GM12878 (cell line): ENCODE measurements around the gene RAB3IL1. TPM values are rescaled to one million over a fixed set of nuclear protein-coding genes. Genes with fewer than 3 reads are reported as not detected.

Experiments
- ATAC-seq: fragments of 200-7000 bp; cut with Tn5 transposase; 3 replicates; pipeline ENCODE4 v1.9.1; 2020; ENCODE audit warnings: mild to moderate bottlenecking, moderate library complexity
- BruUV-seq: library from RNA; stranded (reverse); fragments of 400-500 nt; replicated peaks from 2 replicates; lab custom pipeline; 2021; lab: Mats Ljungman, UMichigan
- CTCF ChIA-PET: fragments of 300-600 bp; sonication (Branson Sonifier 250); formaldehyde crosslinking; extraction: SDS; loops from one replicate; lab custom pipeline; 2021; ENCODE audit warnings: inconsistent platforms; lab: Yijun Ruan, JAX
- POLR2A ChIA-PET: fragments of 350-600 bp; formaldehyde crosslinking; extraction: SDS; loops from one replicate; lab custom pipeline; 2021; ENCODE audit warnings: inconsistent platforms; lab: Charles Lee
- RAD21 ChIA-PET: fragments of 300-600 bp; sonication (Branson Sonifier 250); formaldehyde crosslinking; loops from one replicate; lab custom pipeline; 2023; ENCODE audit warnings: antibody characterized with exemption; ENCODE audit not compliant: unreplicated experiment; lab: Charles Lee
- SMC1A ChIA-PET: fragments of 300-600 bp; sonication (Branson Sonifier 250); formaldehyde crosslinking; loops from one replicate; lab custom pipeline; 2023; ENCODE audit not compliant: unreplicated experiment, uncharacterized antibody; lab: Charles Lee
- DNase-seq: peaks from one replicate; pipeline ENCODE4 v3.0.0-alpha.2; 2011; ENCODE audit warnings: low read depth, low spot score
- FAIRE-seq: peaks from 3 replicates; lab custom pipeline; 2011; peaks lifted over from hg19 to GRCh38; lab: Jason Lieb, UNC
- H2AFZ ChIP-seq: 2 replicates; pipeline ENCODE4 v1.6.0; 2011; ENCODE audit warnings: low read depth, low read length, control low read depth; ENCODE audit not compliant: control insufficient read depth
- H3K27ac ChIP-seq: 2 replicates; pipeline ENCODE4 v1.5.1; 2011; ENCODE audit warnings: control low read depth; ENCODE audit not compliant: control insufficient read depth, insufficient read depth
- H3K27me3 ChIP-seq, 2 experiments: replicated peaks in 1 of 2; 2 replicates each; pipeline versions ENCODE4 v1.6.0 to v1.6.1; 2011; ENCODE audit warnings: low read length in 1 of 2; ENCODE audit not compliant: control insufficient read depth in 2 of 2, insufficient read depth in 2 of 2
- H3K36me3 ChIP-seq, 2 experiments: 2 replicates each; pipeline ENCODE4 v1.5.1; 2011; ENCODE audit warnings: low read length in 1 of 2; ENCODE audit not compliant: control insufficient read depth in 2 of 2, insufficient read depth in 2 of 2
- H3K4me1 ChIP-seq: 2 replicates; pipeline ENCODE4 v1.6.1; 2011; ENCODE audit warnings: mild to moderate bottlenecking, low read length, moderate library complexity, mixed read lengths; ENCODE audit not compliant: control insufficient read depth, insufficient read depth
- H3K4me2 ChIP-seq: 2 replicates; pipeline ENCODE4 v1.6.0; 2011; ENCODE audit warnings: control low read depth; ENCODE audit not compliant: control insufficient read depth, insufficient read depth
- H3K4me3 ChIP-seq: fragments of 200-600 bp; sonication (generic); 2 replicates; pipeline ENCODE4 v1.5.1; 2016
- H3K79me2 ChIP-seq: 2 replicates; pipeline ENCODE4 v1.6.0; 2011; ENCODE audit warnings: low read length; ENCODE audit not compliant: control insufficient read depth, insufficient read depth
- H3K9ac ChIP-seq: 2 replicates; pipeline ENCODE4 v1.8.0; 2011; ENCODE audit warnings: low read length, control low read depth, mixed read lengths; ENCODE audit not compliant: control insufficient read depth, insufficient read depth
- H3K9me3 ChIP-seq: replicated peaks from 3 replicates; pipeline ENCODE4 v1.5.1; 2011; ENCODE audit warnings: mild to moderate bottlenecking, low read length; ENCODE audit not compliant: control insufficient read depth, insufficient read depth
- H4K20me1 ChIP-seq: 2 replicates; pipeline ENCODE4 v1.6.0; 2011; ENCODE audit not compliant: control insufficient read depth, insufficient read depth
- CBFB ChIP-seq: IDR thresholded peaks from 2 replicates; pipeline ENCODE4 v1.6.1; 2016; ENCODE audit warnings: antibody characterized with exemption, low read depth
- EED ChIP-seq: sonication (generic); IDR thresholded peaks from 2 replicates; pipeline ENCODE4 v1.6.1; 2016; ENCODE audit warnings: antibody characterized with exemption, low read depth
- EGR1 ChIP-seq, 2 experiments: IDR thresholded peaks; 1 replicate in 1 of 2; 2 replicates in 1 of 2; pipeline ENCODE4 v1.6.1; 2011 to 2012; ENCODE audit warnings: low read depth in 2 of 2, low read length in 2 of 2, borderline replicate concordance in 1 of 2, mild to moderate bottlenecking in 1 of 2, moderate library complexity in 1 of 2
- EZH2 ChIP-seq: IDR thresholded peaks from 2 replicates; pipeline ENCODE4 v1.6.1; 2012; ENCODE audit warnings: low read depth, mild to moderate bottlenecking, control low read depth, inconsistent platforms, low read length, borderline replicate concordance; ENCODE audit not compliant: control insufficient read depth
- MTA2 ChIP-seq: fragments of 450-650 bp; IDR thresholded peaks from 2 replicates; pipeline ENCODE4 v1.6.1; 2016; ENCODE audit warnings: low read depth, mild to moderate bottlenecking, moderate library complexity
- NR2C1 ChIP-seq: fragments of 450-650 bp; IDR thresholded peaks from 2 replicates; pipeline ENCODE4 v1.6.1; 2017; ENCODE audit warnings: antibody characterized with exemption, mild to moderate bottlenecking, moderate library complexity
- RB1 ChIP-seq: fragments of 450-650 bp; formaldehyde crosslinking; IDR thresholded peaks from 2 replicates; pipeline ENCODE4 v1.6.1; 2017; ENCODE audit warnings: mild to moderate bottlenecking, borderline replicate concordance
- SIX5 ChIP-seq: IDR thresholded peaks from 2 replicates; pipeline ENCODE4 v1.6.1; 2011; ENCODE audit warnings: mild to moderate bottlenecking, low read depth, low read length, moderate library complexity; ENCODE audit not compliant: severe bottlenecking
- SMAD5 ChIP-seq: IDR thresholded peaks from 2 replicates; pipeline ENCODE4 v1.6.1; 2016; ENCODE audit warnings: antibody characterized with exemption, low read depth
- SRF ChIP-seq, 2 experiments: IDR thresholded peaks; 2 replicates each; pipeline ENCODE4 v1.6.1; 2011; ENCODE audit warnings: low read depth in 2 of 2, low read length in 2 of 2, mild to moderate bottlenecking in 1 of 2, moderate library complexity in 1 of 2
- ZNF207 ChIP-seq: fragments of 450-650 bp; IDR thresholded peaks from 2 replicates; pipeline ENCODE4 v1.6.1; 2014; ENCODE audit warnings: antibody characterized with exemption, mild to moderate bottlenecking, borderline replicate concordance
- ZNF217 ChIP-seq: fragments of 450-650 bp; IDR thresholded peaks from 2 replicates; pipeline ENCODE4 v1.6.1; 2017; ENCODE audit warnings: antibody characterized with exemption, mild to moderate bottlenecking
- ZNF274 ChIP-seq: IDR thresholded peaks from one replicate; pipeline ENCODE4 v1.8.0; 2011; ENCODE audit not compliant: insufficient read length, insufficient read depth
- WGBS: methylation state at CpG from one replicate; pipeline ENCODE4 v1.1.6; 2016; ENCODE audit warnings: low lambda C conversion rate; ENCODE audit not compliant: insufficient replicate concordance, insufficient coverage; ENCODE audit errors: missing lambda C conversion rate; 5-methylcytosine and 5-hydroxymethylcytosine counted together
- in situ Hi-C: fragments of 300-500 bp; cut with MboI; formaldehyde crosslinking; loops from 9 replicates; pipeline ENCODE4 v1.14.3; 2018; ENCODE audit warnings: mixed read lengths
- intact Hi-C: fragments of 100-400 bp; cut with micrococcal nuclease; formaldehyde crosslinking; loops from one replicate; pipeline ENCODE4 v1.14.2; 2022; ENCODE audit not compliant: unreplicated experiment
- polyA plus RNA-seq, 11 experiments: library from polyadenylated mRNA; depleted of rRNA in 4 of 11; unstranded in 6 of 11; stranded (reverse) in 5 of 11; fragments of >200 nt; fragmentation: Nextera tagmentation in 4 of 11; fragmentation: Illumina TruSeq in 1 of 11; extraction: Ambion mirVana in 4 of 11; extraction: Trizol in 1 of 11; gene quantifications; 1 replicate in 1 of 11; 2 replicates in 10 of 11; pipeline versions ENCODE4 v1.2.1 to v1.2.3, GENCODE V29; 2011 to 2016; ENCODE audit warnings: inconsistent platforms in 2 of 11, missing spikeins in 2 of 11, low read depth in 1 of 11
- total RNA-seq, 4 experiments: library from RNA; depleted of rRNA in 3 of 4; stranded (reverse); fragments of >200 nt in 3 of 4; fragmentation: Illumina TruSeq in 1 of 4; extraction: Trizol in 1 of 4; gene quantifications; 2 replicates each; pipeline versions ENCODE4 v1.2.1 to v1.2.3, GENCODE V29; 2013 to 2021
- TF ChIP-seq, protein P1 (sequence below): fragments of 450-650 bp; IDR thresholded peaks from 2 replicates; pipeline ENCODE4 v1.6.1; 2016; ENCODE audit warnings: mild to moderate bottlenecking
- TF ChIP-seq, protein P2 (sequence below): IDR thresholded peaks from 2 replicates; pipeline ENCODE4 v1.6.1; 2011; ENCODE audit warnings: borderline replicate concordance, low read depth, mild to moderate bottlenecking, moderate library complexity, low read length; ENCODE audit not compliant: insufficient read depth, poor library complexity, severe bottlenecking

Gene RAB3IL1
- total and polyA plus RNA-seq, 10 of the 15 experiments (the other 5 are each of a cell fraction or from before 2014, with no cell fraction given): 0.04 TPM; not detected in 9

DNA sequence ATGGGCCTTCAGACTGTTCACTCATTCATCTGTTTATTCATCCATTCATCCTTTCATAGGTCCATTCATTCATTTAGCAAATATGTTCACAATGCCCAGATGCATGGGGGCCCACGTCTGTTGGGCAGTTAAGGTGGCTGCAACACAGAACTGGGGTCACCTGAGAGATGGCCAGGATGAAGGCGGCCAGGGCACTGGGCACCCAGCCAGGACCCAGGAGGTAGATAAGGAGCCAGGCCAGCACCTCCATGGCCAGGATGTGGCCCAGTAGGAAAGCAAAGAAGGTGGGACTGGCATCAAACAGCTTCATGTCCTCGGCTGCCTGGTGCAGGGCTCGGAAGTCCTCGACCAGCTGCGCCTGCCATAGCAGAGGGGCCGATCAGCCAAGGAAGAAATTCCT, 38.2 kb downstream of the RAB3IL1 start (continued):
- TF ChIP-seq EGR1 (IDR thresholded peaks at IDR 0.05; ENCODE audit: borderline replicate concordance in 1 of 2, low read depth in 2 of 2, low read length in 2 of 2) (no peak), MTA2 (no peak), CBFB (no peak)

GRCh38 chr11:61875698-61876097, 41.7 kb downstream of the RAB3IL1 start:
- WGBS: 79% methylated on average over 14 of the region's 14 CpGs
- H2AFZ ChIP-seq: no peak overlapping the region
- no peaks in the 10 kb centered on the region for H3K9me3 ChIP-seq
- intact Hi-C loops (no loop called here), in situ Hi-C loops (no loop called here)
- ChIA-PET RAD21 (interaction anchor here (1.7 kb wide), 1 partner anchor 23 kb away, joined by 6 read pairs; no protein-coding TSS in a partner anchor), POLR2A (no interaction called here), SMC1A (no interaction called here), CTCF (interaction anchor here (1.1 to 3.8 kb wide), 4 partner anchors 22 to 206 kb away, joined by 3 to 19 read pairs (median 3); no protein-coding TSS in a partner anchor)
- TF ChIP-seq SRF (IDR thresholded peaks at IDR 0.05; ENCODE audit: low read depth in 2 of 2, low read length in 2 of 2) (no peak), SIX5 (no peak), ZNF274 (no peak), EED (no peak), EZH2 (no peak), RB1 (no peak), ZNF207 (no peak), NR2C1 (no peak), SMAD5 (no peak), ZNF217 (no peak)
- TF ChIP-seq, protein P1, sequence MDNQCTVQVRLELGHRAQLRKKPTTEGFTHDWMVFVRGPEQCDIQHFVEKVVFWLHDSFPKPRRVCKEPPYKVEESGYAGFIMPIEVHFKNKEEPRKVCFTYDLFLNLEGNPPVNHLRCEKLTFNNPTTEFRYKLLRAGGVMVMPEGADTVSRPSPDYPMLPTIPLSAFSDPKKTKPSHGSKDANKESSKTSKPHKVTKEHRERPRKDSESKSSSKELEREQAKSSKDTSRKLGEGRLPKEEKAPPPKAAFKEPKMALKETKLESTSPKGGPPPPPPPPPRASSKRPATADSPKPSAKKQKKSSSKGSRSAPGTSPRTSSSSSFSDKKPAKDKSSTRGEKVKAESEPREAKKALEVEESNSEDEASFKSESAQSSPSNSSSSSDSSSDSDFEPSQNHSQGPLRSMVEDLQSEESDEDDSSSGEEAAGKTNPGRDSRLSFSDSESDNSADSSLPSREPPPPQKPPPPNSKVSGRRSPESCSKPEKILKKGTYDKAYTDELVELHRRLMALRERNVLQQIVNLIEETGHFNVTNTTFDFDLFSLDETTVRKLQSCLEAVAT: no peak
- TF ChIP-seq, protein P2, sequence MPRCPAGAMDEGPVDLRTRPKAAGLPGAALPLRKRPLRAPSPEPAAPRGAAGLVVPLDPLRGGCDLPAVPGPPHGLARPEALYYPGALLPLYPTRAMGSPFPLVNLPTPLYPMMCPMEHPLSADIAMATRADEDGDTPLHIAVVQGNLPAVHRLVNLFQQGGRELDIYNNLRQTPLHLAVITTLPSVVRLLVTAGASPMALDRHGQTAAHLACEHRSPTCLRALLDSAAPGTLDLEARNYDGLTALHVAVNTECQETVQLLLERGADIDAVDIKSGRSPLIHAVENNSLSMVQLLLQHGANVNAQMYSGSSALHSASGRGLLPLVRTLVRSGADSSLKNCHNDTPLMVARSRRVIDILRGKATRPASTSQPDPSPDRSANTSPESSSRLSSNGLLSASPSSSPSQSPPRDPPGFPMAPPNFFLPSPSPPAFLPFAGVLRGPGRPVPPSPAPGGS: no peak
- H4K20me1 ChIP-seq: no peaks in the 10 kb centered on the region
- H3K4me3 ChIP-seq: no peak overlapping the region
- no peaks in the 10 kb centered on the region for H3K36me3 ChIP-seq
- H3K27me3 ChIP-seq: no peaks in the 10 kb centered on the region; a peak in 2 of 4 replicates
- no peaks in the 10 kb centered on the region for H3K79me2 ChIP-seq
- no TSS peak for BruUV-seq
- H3K27ac ChIP-seq: no peak overlapping the region
- ATAC-seq: no peak
- no peak overlapping the region for H3K9ac ChIP-seq
- H3K4me2 ChIP-seq: no peak overlapping the region
- no peak for DNase-seq
- H3K4me1 ChIP-seq: peaks cover 12% of the 10 kb centered on the region
- FAIRE-seq: no peak
